K562 (cell line): ENCODE measurements around the gene XPC. TPM values are rescaled to one million over a fixed set of nuclear protein-coding genes. Genes with fewer than 3 reads are reported as not detected.

Experiments used
- ARNT ChIP-seq, 2 experiments: fragments of 450-650 bp; IDR thresholded peaks; 2 replicates each; pipeline ENCODE4 v1.6.1; 2016; ENCODE audit warnings: mild to moderate bottlenecking in 1 of 2
- BACH1 ChIP-seq: fragments of 200-800 bp; sonication (Bioruptor generic); IDR thresholded peaks from 2 replicates; pipeline ENCODE4 v1.6.1; 2016; ENCODE audit warnings: missing genetic modification characterization, missing compliant biosample characterization
- CC2D1A ChIP-seq: fragments of 450-650 bp; IDR thresholded peaks from 2 replicates; pipeline ENCODE4 v1.6.1; 2017; ENCODE audit warnings: mild to moderate bottlenecking
- CHCHD3 ChIP-seq: fragments of 250-450 bp; sonication (Bioruptor Pico); IDR thresholded peaks from 2 replicates; pipeline ENCODE4 v2.1.2; 2022; ENCODE audit warnings: mild to moderate bottlenecking
- CSDE1 ChIP-seq, 2 experiments: fragments of 450-650 bp; IDR thresholded peaks; 2 replicates each; pipeline ENCODE4 v1.6.1; 2016; ENCODE audit warnings: mild to moderate bottlenecking in 1 of 2
- FOXK2 ChIP-seq, 2 experiments: fragments of 450-650 bp; IDR thresholded peaks in 1 of 2; conservative IDR thresholded peaks in 1 of 2; 2 replicates each; pipeline ENCODE4 v1.6.1; 2016; ENCODE audit warnings: low read depth in 2 of 2, mild to moderate bottlenecking in 1 of 2
- GTF2E2 ChIP-seq: fragments of 200-800 bp; sonication (Bioruptor generic); IDR thresholded peaks from 2 replicates; pipeline ENCODE4 v1.6.1; 2016; ENCODE audit warnings: missing genetic modification characterization, missing compliant biosample characterization
- MTF1 ChIP-seq: fragments of 250-450 bp; sonication (Bioruptor Pico); IDR thresholded peaks from 2 replicates; pipeline ENCODE4 v1.9.0; 2021; ENCODE audit warnings: moderate library complexity, mild to moderate bottlenecking, inconsistent platforms, borderline replicate concordance
- NUFIP1 ChIP-seq: fragments of 450-650 bp; IDR thresholded peaks from 2 replicates; pipeline ENCODE4 v1.6.1; 2018; ENCODE audit not compliant: partially characterized antibody
- PML ChIP-seq: IDR thresholded peaks from 2 replicates; pipeline ENCODE4 v1.6.1; 2012; ENCODE audit warnings: low read length, inconsistent platforms
- RAD51 ChIP-seq: fragments of 450-650 bp; IDR thresholded peaks from 2 replicates; pipeline ENCODE4 v1.7.1; 2016; ENCODE audit warnings: low read depth, mild to moderate bottlenecking, borderline replicate concordance
- SMARCA5 ChIP-seq: fragments of 450-650 bp; IDR thresholded peaks from 2 replicates; pipeline ENCODE4 v1.6.1; 2016
- TBP ChIP-seq: optimal IDR thresholded peaks from 2 replicates; pipeline ENCODE3; 2011; ENCODE audit warnings: low read depth, low read length, improper control_type of control experiment
- TOE1 ChIP-seq, 2 experiments: fragments of 450-650 bp in 1 of 2; sonication (generic) in 1 of 2; formaldehyde crosslinking in 1 of 2; IDR thresholded peaks; 2 replicates each; pipeline versions ENCODE4 v1.7.1 to v1.8.0; 2016 to 2022; ENCODE audit warnings: borderline replicate concordance in 2 of 2, mild to moderate bottlenecking in 2 of 2, antibody characterized with exemption in 1 of 2, inconsistent platforms in 1 of 2, low read depth in 1 of 2, missing genetic modification reagents in 1 of 2, moderate library complexity in 1 of 2
- ZNF586 ChIP-seq: fragments of 450-650 bp; formaldehyde crosslinking; conservative IDR thresholded peaks from 2 replicates; pipeline ENCODE4 v1.4.0; 2020; ENCODE audit warnings: mild to moderate bottlenecking, moderate library complexity
- ZNF785 ChIP-seq: fragments of 250-450 bp; sonication (Bioruptor Pico); IDR thresholded peaks from 2 replicates; pipeline ENCODE4 v1.4.0; 2020; ENCODE audit warnings: mild to moderate bottlenecking
- polyA plus RNA-seq, 8 experiments: library from polyadenylated mRNA; depleted of rRNA in 4 of 8; stranded (reverse) in 5 of 8; unstranded in 3 of 8; fragments of >200 nt; fragmentation: Nextera tagmentation in 2 of 8; fragmentation: Illumina TruSeq in 1 of 8; extraction: Ambion mirVana in 2 of 8; extraction: Trizol in 1 of 8; gene quantifications; 2 replicates each; pipeline versions ENCODE4 v1.2.1 to v1.2.3, GENCODE V29; 2011 to 2014; ENCODE audit warnings: inconsistent platforms in 1 of 8, missing spikeins in 1 of 8
- total RNA-seq, 7 experiments: library from RNA; depleted of rRNA in 6 of 7; stranded (reverse); fragments of >200 nt in 6 of 7; fragmentation: Illumina TruSeq in 2 of 7; extraction: Trizol in 2 of 7; gene quantifications; 2 replicates each; pipeline versions ENCODE4 v1.2.1 to v1.2.3, GENCODE V29; 2011 to 2021; ENCODE audit warnings: low replicate concordance in 1 of 7
- TF ChIP-seq, protein P1 (sequence below): sonication (generic); formaldehyde crosslinking; IDR thresholded peaks from 2 replicates; pipeline ENCODE4 v1.8.1; 2023; ENCODE audit warnings: mild to moderate bottlenecking, missing genetic modification reagents
- TF ChIP-seq, protein P2 (sequence below): fragments of 450-650 bp; IDR thresholded peaks from 2 replicates; pipeline ENCODE4 v1.6.1; 2016; ENCODE audit warnings: borderline replicate concordance
- TF ChIP-seq, protein P3 (sequence below): fragments of 450-650 bp; formaldehyde crosslinking; IDR thresholded peaks from 2 replicates; pipeline ENCODE4 v1.4.0; 2020; ENCODE audit warnings: mild to moderate bottlenecking, moderate library complexity
- TF ChIP-seq, protein P4 (sequence below): fragments of 250-450 bp; sonication (Bioruptor Pico); IDR thresholded peaks from 2 replicates; pipeline ENCODE4 v1.5.0; 2021; ENCODE audit warnings: mild to moderate bottlenecking, borderline replicate concordance

Gene XPC
- total and polyA plus RNA-seq, 9 of the 15 experiments (the other 6 are each of a cell fraction or from before 2014, with no cell fraction given) = 3.8 to 54.7 (median 41.3) TPM

DNA sequence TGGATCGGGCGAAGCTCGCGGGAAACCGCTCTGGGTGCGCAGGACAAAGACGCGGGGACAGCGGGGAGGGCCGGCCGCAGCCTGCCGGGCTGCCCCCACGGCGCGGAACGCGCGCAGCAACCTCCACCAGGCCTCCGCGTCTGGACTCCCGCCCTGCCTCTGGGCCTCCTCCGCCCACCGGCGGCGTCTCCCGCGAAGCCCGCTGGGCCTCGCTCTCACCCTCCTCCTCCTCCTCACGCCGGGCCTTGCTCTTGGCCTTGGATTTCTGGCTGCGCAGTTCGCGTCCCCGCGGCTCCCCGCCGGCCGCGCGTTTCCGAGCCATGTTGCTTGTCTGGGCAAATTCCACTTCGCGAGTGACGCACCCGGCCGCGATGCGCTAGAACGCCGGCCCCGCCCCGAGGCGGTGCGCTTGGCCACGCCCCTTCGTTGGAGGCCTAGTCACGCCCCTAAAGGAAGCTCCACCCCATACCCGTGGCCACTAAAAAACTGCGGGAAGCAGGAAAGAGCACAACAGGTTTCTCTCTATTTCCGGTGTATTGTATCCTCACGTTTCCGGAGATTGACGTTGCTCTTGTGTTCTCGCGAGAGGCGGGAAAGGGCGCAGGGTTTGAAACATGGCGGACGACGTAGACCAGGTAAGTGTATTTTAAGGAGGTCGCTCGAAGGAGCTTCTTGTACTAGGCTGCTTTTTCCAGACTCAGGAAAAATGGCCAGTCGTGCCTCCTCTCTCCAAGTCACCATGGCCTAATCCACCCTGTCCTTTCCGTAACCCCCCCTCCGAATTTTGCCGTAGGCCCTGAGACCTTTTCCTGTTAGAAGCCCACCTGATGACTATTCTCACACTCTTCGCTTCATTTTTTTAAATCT is at the start of gene XPC, which contains the start of gene LSM3 (continued):
- TF ChIP-seq, protein P1, sequence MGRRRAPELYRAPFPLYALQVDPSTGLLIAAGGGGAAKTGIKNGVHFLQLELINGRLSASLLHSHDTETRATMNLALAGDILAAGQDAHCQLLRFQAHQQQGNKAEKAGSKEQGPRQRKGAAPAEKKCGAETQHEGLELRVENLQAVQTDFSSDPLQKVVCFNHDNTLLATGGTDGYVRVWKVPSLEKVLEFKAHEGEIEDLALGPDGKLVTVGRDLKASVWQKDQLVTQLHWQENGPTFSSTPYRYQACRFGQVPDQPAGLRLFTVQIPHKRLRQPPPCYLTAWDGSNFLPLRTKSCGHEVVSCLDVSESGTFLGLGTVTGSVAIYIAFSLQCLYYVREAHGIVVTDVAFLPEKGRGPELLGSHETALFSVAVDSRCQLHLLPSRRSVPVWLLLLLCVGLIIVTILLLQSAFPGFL = peak; percentile 83; the same call in 1 of the 2 replicates
- TF ChIP-seq NUFIP1 (no peak), CHCHD3 (CRISPR knock-in tag) (no peak; the same call in 1 of the 2 replicates), RAD51 (no peak; the same call in 1 of the 2 replicates), TBP (peak; percentile 86), FOXK2 (conservative IDR thresholded peaks at IDR 0.05 in 1 of 2, IDR thresholded peaks at IDR 0.05 in 1 of 2; ENCODE audit: low read depth in 2 of 2) (peak; percentile 96 to 98), CC2D1A (peak; percentile 50; the same call in 1 of the 2 replicates), GTF2E2 (tag) (peak; percentile 97), CSDE1 (IDR thresholded peaks at IDR 0.05) (no peak), PML (peak; percentile 79; the same call in 1 of the 2 replicates), TOE1 (IDR thresholded peaks at IDR 0.05; ENCODE audit: borderline replicate concordance) (0 out of 2 replicates have a peak, but pooled peaks have one; percentile 29), TOE1 (CRISPR knock-in tag; IDR thresholded peaks at IDR 0.05; ENCODE audit: borderline replicate concordance, low read depth) (peak; percentile 89; the same call in 1 of the 2 replicates), MTF1 (CRISPR knock-in tag) (no peak), BACH1 (tag) (no peak), SMARCA5 (no peak), ARNT (IDR thresholded peaks at IDR 0.05) (peak in 1 of 2 experiments; percentile 25; a peak in 1 of 4 replicates), ZNF785 (CRISPR knock-in tag) (no peak), ZNF586 (CRISPR knock-in tag) (no peak)
- TF ChIP-seq, protein P2, sequence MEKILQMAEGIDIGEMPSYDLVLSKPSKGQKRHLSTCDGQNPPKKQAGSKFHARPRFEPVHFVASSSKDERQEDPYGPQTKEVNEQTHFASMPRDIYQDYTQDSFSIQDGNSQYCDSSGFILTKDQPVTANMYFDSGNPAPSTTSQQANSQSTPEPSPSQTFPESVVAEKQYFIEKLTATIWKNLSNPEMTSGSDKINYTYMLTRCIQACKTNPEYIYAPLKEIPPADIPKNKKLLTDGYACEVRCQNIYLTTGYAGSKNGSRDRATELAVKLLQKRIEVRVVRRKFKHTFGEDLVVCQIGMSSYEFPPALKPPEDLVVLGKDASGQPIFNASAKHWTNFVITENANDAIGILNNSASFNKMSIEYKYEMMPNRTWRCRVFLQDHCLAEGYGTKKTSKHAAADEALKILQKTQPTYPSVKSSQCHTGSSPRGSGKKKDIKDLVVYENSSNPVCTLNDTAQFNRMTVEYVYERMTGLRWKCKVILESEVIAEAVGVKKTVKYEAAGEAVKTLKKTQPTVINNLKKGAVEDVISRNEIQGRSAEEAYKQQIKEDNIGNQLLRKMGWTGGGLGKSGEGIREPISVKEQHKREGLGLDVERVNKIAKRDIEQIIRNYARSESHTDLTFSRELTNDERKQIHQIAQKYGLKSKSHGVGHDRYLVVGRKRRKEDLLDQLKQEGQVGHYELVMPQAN = peak; percentile 66
- TF ChIP-seq, protein P3, sequence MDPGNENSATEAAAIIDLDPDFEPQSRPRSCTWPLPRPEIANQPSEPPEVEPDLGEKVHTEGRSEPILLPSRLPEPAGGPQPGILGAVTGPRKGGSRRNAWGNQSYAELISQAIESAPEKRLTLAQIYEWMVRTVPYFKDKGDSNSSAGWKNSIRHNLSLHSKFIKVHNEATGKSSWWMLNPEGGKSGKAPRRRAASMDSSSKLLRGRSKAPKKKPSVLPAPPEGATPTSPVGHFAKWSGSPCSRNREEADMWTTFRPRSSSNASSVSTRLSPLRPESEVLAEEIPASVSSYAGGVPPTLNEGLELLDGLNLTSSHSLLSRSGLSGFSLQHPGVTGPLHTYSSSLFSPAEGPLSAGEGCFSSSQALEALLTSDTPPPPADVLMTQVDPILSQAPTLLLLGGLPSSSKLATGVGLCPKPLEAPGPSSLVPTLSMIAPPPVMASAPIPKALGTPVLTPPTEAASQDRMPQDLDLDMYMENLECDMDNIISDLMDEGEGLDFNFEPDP = peak; percentile 50; the same call in 1 of the 2 replicates
- TF ChIP-seq, protein P4, sequence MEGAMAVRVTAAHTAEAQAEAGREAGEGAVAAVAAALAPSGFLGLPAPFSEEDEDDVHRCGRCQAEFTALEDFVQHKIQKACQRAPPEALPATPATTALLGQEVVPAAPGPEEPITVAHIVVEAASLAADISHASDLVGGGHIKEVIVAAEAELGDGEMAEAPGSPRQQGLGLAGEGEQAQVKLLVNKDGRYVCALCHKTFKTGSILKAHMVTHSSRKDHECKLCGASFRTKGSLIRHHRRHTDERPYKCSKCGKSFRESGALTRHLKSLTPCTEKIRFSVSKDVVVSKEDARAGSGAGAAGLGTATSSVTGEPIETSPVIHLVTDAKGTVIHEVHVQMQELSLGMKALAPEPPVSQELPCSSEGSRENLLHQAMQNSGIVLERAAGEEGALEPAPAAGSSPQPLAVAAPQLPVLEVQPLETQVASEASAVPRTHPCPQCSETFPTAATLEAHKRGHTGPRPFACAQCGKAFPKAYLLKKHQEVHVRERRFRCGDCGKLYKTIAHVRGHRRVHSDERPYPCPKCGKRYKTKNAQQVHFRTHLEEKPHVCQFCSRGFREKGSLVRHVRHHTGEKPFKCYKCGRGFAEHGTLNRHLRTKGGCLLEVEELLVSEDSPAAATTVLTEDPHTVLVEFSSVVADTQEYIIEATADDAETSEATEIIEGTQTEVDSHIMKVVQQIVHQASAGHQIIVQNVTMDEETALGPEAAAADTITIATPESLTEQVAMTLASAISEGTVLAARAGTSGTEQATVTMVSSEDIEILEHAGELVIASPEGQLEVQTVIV (CRISPR knock-in tag) = no peak
